CD4-positive, CD25-positive, alpha-beta regulatory T cell (primary cell): ENCODE data around the gene APOL4. TPM values are rescaled to one million over a fixed set of nuclear protein-coding genes. Genes with fewer than 3 reads are reported as not detected.
"Not testable (repeated sequence)": the region's sequence is repeated elsewhere in the genome, so short reads cannot be mapped to it uniquely, and the experiment has no call there.

Experiments used
- ATAC-seq, 2 donors: fragments of 150-1000 bp; cut with Tn5 transposase; one replicate each; pipeline ENCODE4 v1.10.0; 2021; ENCODE audit warnings: low read depth in 2 of 2, moderate number of reproducible peaks in 2 of 2, moderate library complexity in 1 of 2
- DNase-seq, 3 donors: peaks; one replicate each; pipeline versions ENCODE4 v3.0.0 to v3.0.0-alpha.2; 2012 to 2022; ENCODE audit warnings: mixed read lengths in 1 of 3
- H3K27ac ChIP-seq: one replicate; pipeline ENCODE4 v1.7.0; 2013; ENCODE audit warnings: mild to moderate bottlenecking, low read length; ENCODE audit not compliant: insufficient read depth, poor library complexity, severe bottlenecking
- H3K27me3 ChIP-seq: one replicate; pipeline ENCODE4 v1.7.0; 2013; ENCODE audit warnings: low read length; ENCODE audit not compliant: control insufficient read depth, insufficient read depth
- H3K36me3 ChIP-seq: one replicate; pipeline ENCODE4 v1.7.0; 2013; ENCODE audit warnings: mild to moderate bottlenecking, low read length, moderate library complexity; ENCODE audit not compliant: control insufficient read depth, insufficient read depth
- H3K4me1 ChIP-seq: 2 replicates; pipeline ENCODE4 v1.7.0; 2013; ENCODE audit warnings: mild to moderate bottlenecking, low read length; ENCODE audit not compliant: insufficient read depth, control insufficient read depth, poor library complexity, severe bottlenecking
- H3K4me3 ChIP-seq: one replicate; pipeline ENCODE4 v1.7.0; 2013; ENCODE audit warnings: low read depth, mild to moderate bottlenecking, low read length, moderate library complexity
- H3K9me3 ChIP-seq, 2 experiments: 1 replicate in 1 of 2; 2 replicates in 1 of 2; pipeline ENCODE4 v1.7.0; 2013; ENCODE audit warnings: low read length in 2 of 2, mild to moderate bottlenecking in 1 of 2, moderate library complexity in 1 of 2; ENCODE audit not compliant: control insufficient read depth in 2 of 2
- H3K27ac Mint-ChIP-seq, 3 donors: one replicate each; pipeline ENCODE4 v1.8.0; 2020 to 2022; ENCODE audit warnings: mild to moderate bottlenecking in 3 of 3, mixed read lengths in 3 of 3, moderate library complexity in 2 of 3
- H3K27me3 Mint-ChIP-seq: one replicate; pipeline ENCODE4 v1.8.0; 2022; ENCODE audit warnings: mild to moderate bottlenecking, mixed read lengths
- H3K36me3 Mint-ChIP-seq: one replicate; pipeline ENCODE4 v1.8.0; 2020; ENCODE audit warnings: mixed read lengths
- H3K4me1 Mint-ChIP-seq, 4 donors: one replicate each; pipeline ENCODE4 v1.8.0; 2020 to 2022; ENCODE audit warnings: mixed read lengths in 4 of 4, mild to moderate bottlenecking in 1 of 4
- H3K4me3 Mint-ChIP-seq, 4 donors: one replicate each; pipeline ENCODE4 v1.8.0; 2020 to 2022; ENCODE audit warnings: mild to moderate bottlenecking in 4 of 4, mixed read lengths in 4 of 4, moderate library complexity in 3 of 4
- H3K9me3 Mint-ChIP-seq, 7 donors: one replicate each; pipeline ENCODE4 v1.8.0; 2020 to 2022; ENCODE audit warnings: mixed read lengths in 7 of 7, mild to moderate bottlenecking in 3 of 7, moderate library complexity in 2 of 7
- polyA plus RNA-seq, 4 donors: library from polyadenylated mRNA; unstranded; fragments of 300-500 nt; fragmentation: Illumina TruSeq; gene quantifications; one replicate each; pipeline ENCODE4 v1.2.3, GENCODE V29; 2021
- total RNA-seq: library from RNA; stranded (reverse); gene quantifications from one replicate; pipeline ENCODE4 v1.2.3, GENCODE V29; 2022

APOL4 gene
- total and polyA plus RNA-seq, 5 donors from 2014 or later, result not detected

- H3K4me1 ChIP-seq, result peaks cover 35% of the 10 kb centered on the region
- ATAC-seq (no peak), DNase-seq (no peak)
- no peak overlapping the region for H3K4me3 Mint-ChIP-seq
- no peaks in the 10 kb centered on the region for H3K36me3 Mint-ChIP-seq
- H3K27ac ChIP-seq, result no peak overlapping the region
- H3K27me3 ChIP-seq, result no peaks in the 10 kb centered on the region
- no peak overlapping the region for H3K4me3 ChIP-seq
- H3K27me3 Mint-ChIP-seq, result peaks cover 5% of the 10 kb centered on the region
- peaks cover 18 to 55% (median 38%) of the 10 kb centered on the region in 4 donors for H3K4me1 Mint-ChIP-seq
- H3K27ac Mint-ChIP-seq, result peak overlapping the region in 2 of 3 donors; percentile 23 to 36
- H3K9me3 Mint-ChIP-seq, result peaks cover 0 to 5% (median 0%) of the 10 kb centered on the region in 7 donors
- H3K36me3 ChIP-seq, result no peaks in the 10 kb centered on the region
- peaks cover 3 to 4% of the 10 kb centered on the region in 2 experiments for H3K9me3 ChIP-seq
Measured at GRCh38 chr22:36164621-36165020, 37.0 kb downstream of the APOL4 start.

GRCh38 chr22:36163497-36163896 lies 38.1 kb downstream of the APOL4 start:
- peaks cover 47% of the 10 kb centered on the region for H3K4me1 ChIP-seq
- no peak for ATAC-seq
- Mint-ChIP-seq H3K9me3 (no peaks in the 10 kb centered on the region), H3K4me3 (peak overlapping the region in 1 of 4 donors; percentile 17), H3K27ac (peak overlapping the region; percentile 6 to 99 (median 94)), H3K27me3 (no peaks in the 10 kb centered on the region), H3K36me3 (peaks cover 5% of the 10 kb centered on the region), H3K4me1 (peaks cover 18 to 67% (median 44%) of the 10 kb centered on the region in 4 donors)
- no peaks in the 10 kb centered on the region for H3K9me3 ChIP-seq
- H3K27me3 ChIP-seq, result no peaks in the 10 kb centered on the region
- H3K27ac ChIP-seq, result no peak overlapping the region
- no peak overlapping the region for H3K4me3 ChIP-seq
- H3K36me3 ChIP-seq, result no peaks in the 10 kb centered on the region
- DNase-seq, result no peak

DNA sequence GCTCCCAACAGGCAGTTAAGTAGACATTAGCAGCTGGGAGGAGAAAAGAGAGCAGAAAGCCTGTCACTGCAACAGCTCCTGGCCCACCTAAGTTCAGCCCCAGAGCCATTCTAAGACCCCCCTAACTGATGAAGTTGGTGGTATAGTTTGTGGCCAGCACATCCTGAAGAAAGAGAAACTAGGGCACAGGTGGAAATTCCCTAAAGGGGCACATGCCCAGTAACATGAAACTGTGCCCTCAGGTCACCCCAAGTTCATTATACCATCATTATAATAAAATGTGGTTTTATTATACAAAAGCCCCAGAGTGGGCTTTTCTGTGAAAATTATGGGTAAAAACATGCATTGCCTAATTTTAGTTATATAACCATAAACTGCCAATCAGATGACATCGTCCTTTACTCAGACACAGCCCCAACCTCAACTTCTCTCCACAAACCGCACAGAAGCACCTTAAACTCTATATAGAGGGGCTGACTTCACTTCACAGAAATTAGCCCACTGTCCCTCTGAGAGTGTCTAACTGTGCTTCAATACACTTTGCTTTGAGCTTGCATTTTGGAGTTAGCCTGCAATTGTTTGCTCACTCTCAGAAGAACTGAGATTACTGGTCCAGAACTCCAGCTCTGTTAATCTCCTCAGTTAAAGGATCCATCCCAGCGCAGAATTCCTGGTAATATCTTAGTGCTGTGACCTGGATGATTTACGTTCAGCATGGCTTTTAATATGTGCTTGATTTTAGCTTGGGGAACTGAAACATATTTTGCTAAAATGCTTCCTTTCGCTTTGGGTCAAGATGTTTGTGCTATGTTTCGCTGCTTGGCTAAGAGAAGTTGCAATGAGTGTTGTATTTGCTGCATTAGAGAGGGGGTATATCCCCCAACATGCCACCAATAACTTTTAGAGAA lies 39.2 kb downstream of the APOL4 start:
- Mint-ChIP-seq H3K27me3 (no peaks in the 10 kb centered on the region), H3K4me3 (peak overlapping the region; percentile 96 to 98 (median 98)), H3K9me3 (no peaks in the 10 kb centered on the region), H3K36me3 (peaks cover 5% of the 10 kb centered on the region), H3K27ac (peak overlapping the region; percentile 94 to 99 (median 98)), H3K4me1 (peaks cover 19 to 76% (median 52%) of the 10 kb centered on the region in 4 donors)
- peak; percentile 24 to 33 for ATAC-seq
- Histone ChIP-seq H3K27me3 (no peaks in the 10 kb centered on the region), H3K4me1 (peaks cover 58% of the 10 kb centered on the region), H3K27ac (peak overlapping the region; percentile 84), H3K36me3 (no peaks in the 10 kb centered on the region), H3K9me3 (no peaks in the 10 kb centered on the region), H3K4me3 (peak overlapping the region; percentile 99)
- peak; percentile 33 to 39 (median 35) for DNase-seq

GRCh38 chr22:36161793-36162126 lies 39.8 kb downstream of the APOL4 start:
- H3K36me3 ChIP-seq, H3K9me3 Mint-ChIP-seq, ATAC-seq, H3K27me3 ChIP-seq, H3K27me3 Mint-ChIP-seq, H3K36me3 Mint-ChIP-seq, H3K9me3 ChIP-seq: not testable (repeated sequence)
- peak overlapping the region; percentile 96 to 98 (median 98) for H3K4me3 Mint-ChIP-seq
- peak in 1 of 3 donors; percentile 31 for DNase-seq
- peaks cover 23 to 76% (median 54%) of the 10 kb centered on the region in 4 donors for H3K4me1 Mint-ChIP-seq
- peak overlapping the region; percentile 94 to 99 (median 98) for H3K27ac Mint-ChIP-seq
- peak overlapping the region; percentile 99 for H3K4me3 ChIP-seq
- H3K27ac ChIP-seq, result peak overlapping the region; percentile 84
- peaks cover 64% of the 10 kb centered on the region for H3K4me1 ChIP-seq

- peaks cover 76% of the 10 kb centered on the region for H3K4me1 ChIP-seq
- H3K36me3 ChIP-seq, result peaks cover 1% of the 10 kb centered on the region
- no peaks in the 10 kb centered on the region for H3K9me3 ChIP-seq
- H3K27me3 ChIP-seq, result no peaks in the 10 kb centered on the region
- H3K36me3 Mint-ChIP-seq, result peaks cover 5% of the 10 kb centered on the region
- no peaks in the 10 kb centered on the region for H3K27me3 Mint-ChIP-seq
- ATAC-seq (peak; percentile 52 to 61), DNase-seq (peak; percentile 26 to 84 (median 41))
- H3K27ac ChIP-seq, result peak within 1 kb of the TSS; percentile 84
- no peaks in the 10 kb centered on the region for H3K9me3 Mint-ChIP-seq
- H3K4me1 Mint-ChIP-seq, result peaks cover 23 to 81% (median 57%) of the 10 kb centered on the region in 4 donors
- H3K27ac Mint-ChIP-seq, result peak within 1 kb of the TSS; percentile 94 to 99 (median 98)
- H3K4me3 Mint-ChIP-seq, result peak within 1 kb of the TSS; percentile 96 to 98 (median 98)
- peak within 1 kb of the TSS; percentile 99 for H3K4me3 ChIP-seq
Measured at GRCh38 chr22:36160499-36160942, 41.1 kb downstream of the APOL4 start, which contains the start of gene APOL3. Gene APOL3, minus strand, starts transcription at chr22:36160755. Its CDS starts 11,700 bp downstream, at chr22:36149055.

DNA sequence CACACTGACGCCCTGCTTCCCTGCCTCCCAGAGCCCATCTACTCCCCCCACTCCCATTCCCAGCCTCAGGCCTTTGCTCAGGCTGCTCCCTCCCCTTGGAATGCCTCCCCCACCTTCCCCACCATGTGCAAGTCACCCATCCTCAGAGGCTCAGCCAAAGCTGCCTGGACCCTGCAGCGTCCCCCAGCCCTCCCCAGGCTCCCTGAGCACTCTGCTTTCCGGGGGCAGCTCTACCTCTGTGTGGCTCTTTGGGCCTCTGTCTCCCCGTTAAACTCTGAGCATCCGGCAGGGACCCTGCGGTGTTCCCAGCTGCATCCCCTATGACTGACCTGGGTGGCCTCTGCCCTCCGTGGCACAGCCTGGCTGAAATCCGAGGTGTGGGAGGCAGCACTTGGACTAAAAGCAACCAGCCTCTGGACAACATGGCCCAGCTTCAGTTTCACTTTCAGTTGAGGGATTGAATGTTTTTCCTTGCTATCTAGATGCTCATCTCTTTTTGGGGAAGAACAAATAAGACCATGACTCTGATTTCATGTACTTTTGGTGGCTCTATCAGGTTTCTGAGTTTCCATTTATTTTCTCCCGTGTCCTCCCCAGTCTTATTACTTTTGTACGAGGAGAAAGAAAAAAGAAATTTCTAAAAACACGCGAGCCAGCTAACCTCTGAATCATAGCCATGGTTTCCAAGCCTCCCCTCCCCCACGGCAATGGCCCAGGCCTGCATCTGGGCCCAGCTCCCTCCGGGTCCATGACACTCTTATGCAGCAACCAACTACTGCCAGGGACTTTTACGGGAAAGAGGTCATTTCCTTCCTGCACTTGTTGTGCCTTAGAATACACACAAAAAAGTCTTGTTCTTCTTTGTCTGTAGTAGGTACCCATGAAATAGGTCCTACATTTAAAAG lies 44.8 kb downstream of the APOL4 start:
- peaks cover 18% of the 10 kb centered on the region for H3K36me3 Mint-ChIP-seq

GRCh38 chr22:36156119-36156514 lies 45.5 kb downstream of the APOL4 start:
- ATAC-seq, result no peak
- Histone ChIP-seq H3K4me1 (peaks cover 81% of the 10 kb centered on the region), H3K27ac (peak overlapping the region; percentile 84), H3K27me3 (no peaks in the 10 kb centered on the region), H3K4me3 (peak overlapping the region; percentile 99), H3K9me3 (no peaks in the 10 kb centered on the region), H3K36me3 (peaks cover 18% of the 10 kb centered on the region)
- Mint-ChIP-seq H3K27me3 (no peaks in the 10 kb centered on the region), H3K27ac (peak overlapping the region; percentile 98 to 99 (median 99)), H3K4me3 (peak overlapping the region; percentile 93 to 98 (median 96)), H3K9me3 (peaks cover 0 to 3% (median 0%) of the 10 kb centered on the region in 7 donors), H3K36me3 (peaks cover 25% of the 10 kb centered on the region), H3K4me1 (peaks cover 31 to 98% (median 73%) of the 10 kb centered on the region in 4 donors)
- no peak for DNase-seq

More for the DNA sequence above, 44.8 kb downstream of the APOL4 start:
- Histone ChIP-seq H3K36me3 (peaks cover 18% of the 10 kb centered on the region), H3K27me3 (no peaks in the 10 kb centered on the region), H3K9me3 (no peaks in the 10 kb centered on the region), H3K4me1 (peaks cover 87% of the 10 kb centered on the region), H3K27ac (peak overlapping the region; percentile 84), H3K4me3 (peak overlapping the region; percentile 99)
- DNase-seq, result peak; percentile 45 to 64 (median 54)
- peaks cover 31 to 98% (median 75%) of the 10 kb centered on the region in 4 donors for H3K4me1 Mint-ChIP-seq
- H3K27ac Mint-ChIP-seq, result peak overlapping the region; percentile 98 to 99 (median 99)
- H3K4me3 Mint-ChIP-seq, result peak overlapping the region; percentile 93 to 98 (median 96)
- peak; percentile 46 to 47 for ATAC-seq
- no peaks in the 10 kb centered on the region for H3K27me3 Mint-ChIP-seq
- peaks cover 0 to 3% (median 0%) of the 10 kb centered on the region in 7 donors for H3K9me3 Mint-ChIP-seq
